Common myeloid progenitor, CD34-positive (primary cell): ENCODE results near the gene ZNF621.

Source experiments
- CTCF ChIA-PET: fragments of 350-600 bp; sonication (Branson Sonifier 250); formaldehyde crosslinking; loops from one replicate; lab custom pipeline; 2021; ENCODE audit warnings: antibody characterized with exemption; lab: Charles Lee
- POLR2A ChIA-PET: fragments of 350-600 bp; sonication (Branson Sonifier 250); formaldehyde crosslinking; loops from one replicate; lab custom pipeline; 2021; ENCODE audit warnings: antibody characterized with exemption; lab: Charles Lee
- DNase-seq, 3 donors: peaks; one replicate each; pipeline versions ENCODE4 v3.0.0 to v3.0.0-alpha.2; 2013
- H3K27ac ChIP-seq, 2 experiments: 1 replicate in 1 of 2; 2 replicates in 1 of 2; pipeline ENCODE4 v1.7.0; 2013; ENCODE audit warnings: inconsistent platforms in 2 of 2, low read length in 2 of 2, mild to moderate bottlenecking in 2 of 2, low read depth in 1 of 2, moderate library complexity in 1 of 2; ENCODE audit not compliant: severe bottlenecking in 2 of 2, insufficient read depth in 1 of 2, poor library complexity in 1 of 2
- H3K27me3 ChIP-seq, 5 experiments: replicated peaks in 2 of 5; 1 replicate in 3 of 5; 2 replicates in 2 of 5; pipeline versions ENCODE4 v1.6.1 to v1.7.0; 2013; ENCODE audit warnings: low read length in 4 of 5, mild to moderate bottlenecking in 2 of 5, moderate library complexity in 2 of 5, inconsistent platforms in 1 of 5; ENCODE audit not compliant: insufficient read depth in 5 of 5, control insufficient read depth in 4 of 5
- H3K36me3 ChIP-seq, 4 experiments: 1 replicate in 2 of 4; 2 replicates in 2 of 4; pipeline versions ENCODE4 v1.6.1 to v1.7.0; 2013; ENCODE audit warnings: low read length in 3 of 4, control low read depth in 1 of 4, mild to moderate bottlenecking in 1 of 4; ENCODE audit not compliant: control insufficient read depth in 4 of 4, insufficient read depth in 4 of 4
- H3K4me1 ChIP-seq, 4 experiments: 1 replicate in 3 of 4; 2 replicates in 1 of 4; pipeline versions ENCODE4 v1.6.1 to v1.7.1; 2013; ENCODE audit warnings: low read length in 3 of 4, mild to moderate bottlenecking in 3 of 4, control low read depth in 1 of 4, inconsistent platforms in 1 of 4, moderate library complexity in 1 of 4; ENCODE audit not compliant: control insufficient read depth in 4 of 4, insufficient read depth in 4 of 4; ENCODE audit errors: control extremely low read depth in 1 of 4
- H3K4me3 ChIP-seq, 7 experiments: 1 replicate in 4 of 7; 2 replicates in 3 of 7; pipeline versions ENCODE4 v1.5.1 to v1.7.0; 2013; ENCODE audit warnings: mild to moderate bottlenecking in 7 of 7, low read length in 6 of 7, moderate library complexity in 6 of 7, inconsistent platforms in 2 of 7, low read depth in 2 of 7, control low read depth in 1 of 7; ENCODE audit not compliant: insufficient read depth in 4 of 7, control insufficient read depth in 1 of 7; ENCODE audit errors: extremely low read depth in 1 of 7
- H3K9me3 ChIP-seq, 5 experiments: 1 replicate in 4 of 5; 2 replicates in 1 of 5; pipeline versions ENCODE4 v1.6.1 to v1.7.1; 2013; ENCODE audit warnings: low read length in 4 of 5, mild to moderate bottlenecking in 2 of 5, inconsistent platforms in 1 of 5, low read depth in 1 of 5, moderate library complexity in 1 of 5; ENCODE audit not compliant: control insufficient read depth in 4 of 5, insufficient read depth in 2 of 5; ENCODE audit errors: control extremely low read depth in 1 of 5
- WGBS: methylation state at CpG from one replicate; pipeline ENCODE4 v1.1.5; 2013; ENCODE audit not compliant: insufficient coverage; 5-methylcytosine and 5-hydroxymethylcytosine counted together

The ZNF621 gene

GRCh38 chr3:40566694-40567093 is 41.9 kb downstream of the ZNF621 start:
- ChIA-PET CTCF (interaction anchor here (0.5 kb wide), 1 partner anchor 24 kb away, joined by 3 read pairs; no protein-coding TSS in a partner anchor), POLR2A (no interaction called here)
- H3K27ac ChIP-seq, result no peak overlapping the region

GRCh38 chr3:40572588-40572987 is 47.8 kb downstream of the ZNF621 start:
- 60% methylated on average over 1 of the region's 2 CpGs for WGBS
- no peaks in the 10 kb centered on the region for H3K27me3 ChIP-seq
- CTCF ChIA-PET, result no interaction called here

More at GRCh38 chr3:40566694-40567093, 41.9 kb downstream of the ZNF621 start:
- Histone ChIP-seq H3K4me1 (no peaks in the 10 kb centered on the region), H3K36me3 (no peaks in the 10 kb centered on the region), H3K9me3 (peaks cover 0 to 6% (median 0%) of the 10 kb centered on the region in 5 experiments), H3K27me3 (no peaks in the 10 kb centered on the region), H3K4me3 (no peak overlapping the region)
- WGBS, result 100% methylated on average over 4 of the region's 4 CpGs
- no peak for DNase-seq

GRCh38 chr3:40574050-40574449 is 49.3 kb downstream of the ZNF621 start:
- Histone ChIP-seq H3K27me3 (peaks cover 0 to 2% (median 0%) of the 10 kb centered on the region in 5 experiments), H3K27ac (no peak overlapping the region), H3K36me3 (no peaks in the 10 kb centered on the region), H3K4me3 (no peak overlapping the region), H3K9me3 (no peaks in the 10 kb centered on the region), H3K4me1 (peaks cover 0 to 3% (median 0%) of the 10 kb centered on the region in 4 experiments)
- no peak for DNase-seq
- ChIA-PET POLR2A (no interaction called here), CTCF (interaction anchor here (0.8 kb wide), 1 partner anchor 1306 kb away, joined by 3 read pairs; no protein-coding TSS in a partner anchor)
- WGBS, result 89% methylated on average over 1 of the region's 2 CpGs

More at GRCh38 chr3:40572588-40572987, 47.8 kb downstream of the ZNF621 start:
- H3K4me3 ChIP-seq, result no peak overlapping the region
- POLR2A ChIA-PET, result no interaction called here
- H3K9me3 ChIP-seq, result peaks cover 0 to 6% (median 0%) of the 10 kb centered on the region in 5 experiments
- H3K4me1 ChIP-seq, result peaks cover 0 to 3% (median 0%) of the 10 kb centered on the region in 4 experiments
- H3K36me3 ChIP-seq, result no peaks in the 10 kb centered on the region
- DNase-seq, result no peak
- H3K27ac ChIP-seq, result no peak overlapping the region

GRCh38 chr3:40574661-40575060 is 49.9 kb downstream of the ZNF621 start:
- H3K36me3 ChIP-seq, result no peaks in the 10 kb centered on the region
- WGBS, result 94% methylated on average over 5 of the region's 5 CpGs

GRCh38 chr3:40576396-40576795 is 51.6 kb downstream of the ZNF621 start:
- Histone ChIP-seq H3K27ac (no peak overlapping the region), H3K27me3 (peaks cover 0 to 6% (median 0%) of the 10 kb centered on the region in 5 experiments), H3K4me3 (no peak overlapping the region), H3K36me3 (no peaks in the 10 kb centered on the region), H3K4me1 (peaks cover 0 to 3% (median 0%) of the 10 kb centered on the region in 4 experiments), H3K9me3 (no peaks in the 10 kb centered on the region)
- POLR2A ChIA-PET, result no interaction called here
- DNase-seq, result no peak
- WGBS, result 100% methylated on average over 1 of the region's 4 CpGs
- CTCF ChIA-PET, result interaction anchor here (1.3 to 11.0 kb wide), 3 partner anchors 8 to 1306 kb away, joined by 4 to 127 read pairs (median 5); no protein-coding TSS in a partner anchor

More at GRCh38 chr3:40574661-40575060, 49.9 kb downstream of the ZNF621 start:
- H3K27me3 ChIP-seq, result peaks cover 0 to 3% (median 0%) of the 10 kb centered on the region in 5 experiments
- ChIA-PET CTCF (interaction anchor here (0.8 kb wide), 1 partner anchor 1306 kb away, joined by 3 read pairs; no protein-coding TSS in a partner anchor), POLR2A (no interaction called here)
- no peaks in the 10 kb centered on the region for H3K9me3 ChIP-seq
- H3K4me1 ChIP-seq, result peaks cover 0 to 3% (median 0%) of the 10 kb centered on the region in 4 experiments
- no peak overlapping the region for H3K27ac ChIP-seq
- no peak overlapping the region for H3K4me3 ChIP-seq
- peak in 1 of 3 donors; percentile 30 for DNase-seq

GRCh38 chr3:40580494-40581091 is 55.8 kb downstream of the ZNF621 start:
- ChIA-PET CTCF (interaction anchor here (0.8 to 11.0 kb wide), 13 partner anchors 29 to 1315 kb away, joined by 3 to 127 read pairs (median 4); no protein-coding TSS in a partner anchor), POLR2A (no interaction called here)
- peak; percentile 67 to 87 (median 82) for DNase-seq
- peaks cover 0 to 3% (median 0%) of the 10 kb centered on the region in 4 experiments for H3K4me1 ChIP-seq
- no peak overlapping the region for H3K27ac ChIP-seq
- peaks cover 0 to 8% (median 0%) of the 10 kb centered on the region in 5 experiments for H3K27me3 ChIP-seq
- no peak overlapping the region for H3K4me3 ChIP-seq
- WGBS, result 0% methylated on average over 2 of the region's 2 CpGs
- no peaks in the 10 kb centered on the region for H3K9me3 ChIP-seq
- no peaks in the 10 kb centered on the region for H3K36me3 ChIP-seq

- Histone ChIP-seq H3K4me1 (peaks cover 0 to 3% (median 0%) of the 10 kb centered on the region in 4 experiments), H3K27me3 (peaks cover 0 to 8% (median 0%) of the 10 kb centered on the region in 5 experiments), H3K4me3 (no peak overlapping the region), H3K36me3 (no peaks in the 10 kb centered on the region), H3K27ac (no peak overlapping the region), H3K9me3 (no peaks in the 10 kb centered on the region)
- DNase-seq, result no peak
- ChIA-PET POLR2A (no interaction called here), CTCF (interaction anchor here (0.6 to 11.0 kb wide), 12 partner anchors 78 to 1314 kb away, joined by 3 to 127 read pairs (median 4); no protein-coding TSS in a partner anchor)
- WGBS, result no CpG with 5 or more reads among the region's 1 CpG
Measured at GRCh38 chr3:40581166-40581565, 56.4 kb downstream of the ZNF621 start.
